ENCODE results near the gene CSTPP1. TPM values are rescaled to one million over a fixed set of nuclear protein-coding genes. Genes with fewer than 3 reads are reported as not detected.
A peak's percentile ranks its signal among the peaks of the same experiment; 100 is the strongest.

Gene CSTPP1
- total RNA-seq, 2 experiments from 2014 or later, result 12.8 to 14.4 TPM

DNA sequence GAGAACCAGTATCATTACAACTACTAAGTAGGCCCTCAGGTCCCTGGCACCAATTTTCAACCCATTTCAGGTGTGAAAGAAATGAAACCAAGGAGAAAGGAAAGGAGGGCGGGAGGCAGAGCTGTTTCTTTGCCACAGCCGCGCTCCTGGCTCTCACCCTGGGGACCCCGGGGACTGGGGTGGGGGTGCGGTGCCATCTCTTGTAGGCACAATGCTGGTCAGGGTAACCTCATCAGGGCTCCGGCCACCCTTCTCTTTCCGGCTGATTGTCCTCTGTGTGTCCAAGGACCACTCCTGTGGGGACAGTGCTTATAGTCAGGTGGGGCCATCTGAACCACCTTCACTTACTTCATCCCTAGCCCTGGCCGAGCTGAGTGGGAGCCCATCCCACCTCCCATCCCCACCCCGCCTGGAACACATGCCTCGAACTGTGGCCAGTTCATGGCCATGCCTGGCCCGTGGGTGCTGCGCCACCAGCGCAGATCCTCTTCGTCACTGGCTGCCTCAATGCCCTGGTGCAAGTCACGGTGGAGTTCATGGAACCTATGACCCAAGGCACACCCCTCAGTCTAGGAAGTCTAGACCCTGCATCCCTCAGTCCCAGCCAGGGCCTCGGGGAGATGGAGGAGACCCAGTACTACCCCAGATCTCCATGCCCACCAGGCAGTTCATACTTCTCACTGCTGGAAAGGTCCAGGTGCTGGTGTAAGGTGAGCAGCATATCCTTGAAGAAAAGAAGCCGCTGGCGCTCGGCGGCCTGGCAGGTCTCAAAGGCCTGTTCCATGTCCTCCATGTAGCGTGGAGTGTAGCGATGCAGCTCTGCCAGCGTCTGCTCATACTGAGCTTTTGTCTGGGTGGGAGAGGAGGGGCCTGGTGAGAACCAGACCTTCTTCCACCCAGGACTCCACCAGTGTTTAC lies 242.4 kb downstream of the CSTPP1 start:
- ChIA-PET CTCF (interaction anchor here (0.6 to 5.1 kb wide), 28 partner anchors 9 to 286 kb away, joined by 3 to 46 read pairs (median 4); partner anchors contain the start of genes ACP2, DDB2, MADD and NR1H3), POLR2A (interaction anchor here (0.6 to 5.5 kb wide), 4 partner anchors 8 to 232 kb away, joined by 3 to 41 read pairs (median 9); partner anchors contain the start of genes ACP2, DDB2 and PACSIN3)
- Mint-ChIP-seq H3K27me3 (no peaks in the 10 kb centered on the region), H3K4me3 (no peak overlapping the region), H3K27ac (no peak overlapping the region), H3K4me1 (ENCODE audit: low read depth) (peaks cover 25% of the 10 kb centered on the region), H3K36me3 (ENCODE audit: low read depth) (peaks cover 8% of the 10 kb centered on the region), H3K9me3 (no peaks in the 10 kb centered on the region)
- intact Hi-C loops (cut with micrococcal nuclease), result loop anchor here (5.0 kb wide), 2 partner anchors 38 to 78 kb away; partner anchors contain the start of gene NR1H3
- ATAC-seq (no peak), DNase-seq (no peak)
- TF ChIP-seq, protein P1, sequence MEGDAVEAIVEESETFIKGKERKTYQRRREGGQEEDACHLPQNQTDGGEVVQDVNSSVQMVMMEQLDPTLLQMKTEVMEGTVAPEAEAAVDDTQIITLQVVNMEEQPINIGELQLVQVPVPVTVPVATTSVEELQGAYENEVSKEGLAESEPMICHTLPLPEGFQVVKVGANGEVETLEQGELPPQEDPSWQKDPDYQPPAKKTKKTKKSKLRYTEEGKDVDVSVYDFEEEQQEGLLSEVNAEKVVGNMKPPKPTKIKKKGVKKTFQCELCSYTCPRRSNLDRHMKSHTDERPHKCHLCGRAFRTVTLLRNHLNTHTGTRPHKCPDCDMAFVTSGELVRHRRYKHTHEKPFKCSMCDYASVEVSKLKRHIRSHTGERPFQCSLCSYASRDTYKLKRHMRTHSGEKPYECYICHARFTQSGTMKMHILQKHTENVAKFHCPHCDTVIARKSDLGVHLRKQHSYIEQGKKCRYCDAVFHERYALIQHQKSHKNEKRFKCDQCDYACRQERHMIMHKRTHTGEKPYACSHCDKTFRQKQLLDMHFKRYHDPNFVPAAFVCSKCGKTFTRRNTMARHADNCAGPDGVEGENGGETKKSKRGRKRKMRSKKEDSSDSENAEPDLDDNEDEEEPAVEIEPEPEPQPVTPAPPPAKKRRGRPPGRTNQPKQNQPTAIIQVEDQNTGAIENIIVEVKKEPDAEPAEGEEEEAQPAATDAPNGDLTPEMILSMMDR (IDR thresholded peaks at IDR 0.05), result no peak

DNA sequence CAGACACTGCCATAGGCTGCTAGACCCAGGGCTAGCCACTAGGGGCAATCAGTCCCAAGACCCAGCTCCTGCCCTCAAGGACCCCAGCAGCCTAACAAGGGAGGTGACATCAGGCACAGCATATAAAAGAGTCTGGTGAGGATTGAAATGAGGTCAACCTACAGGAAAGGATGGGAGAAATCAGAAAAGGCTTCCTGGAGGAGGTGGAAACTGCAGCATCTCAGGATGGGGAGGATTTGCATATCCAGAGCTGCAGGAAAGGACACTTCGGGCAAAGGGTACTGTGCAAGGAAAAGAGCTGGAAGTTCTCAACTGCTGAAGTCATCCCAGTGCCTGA lies 243.1 kb downstream of the CSTPP1 start:
- Mint-ChIP-seq H3K4me1 (ENCODE audit: low read depth) (peaks cover 24% of the 10 kb centered on the region), H3K27ac (no peak overlapping the region), H3K4me3 (no peak overlapping the region), H3K9me3 (no peaks in the 10 kb centered on the region), H3K27me3 (peaks cover 5% of the 10 kb centered on the region), H3K36me3 (ENCODE audit: low read depth) (peaks cover 7% of the 10 kb centered on the region)
- peak; percentile 69 for DNase-seq
- ChIA-PET POLR2A (interaction anchor here (0.5 to 5.5 kb wide), 2 partner anchors 36 to 54 kb away, joined by 3 to 41 read pairs; partner anchors contain the start of gene DDB2), CTCF (interaction anchor here (0.8 to 5.1 kb wide), 16 partner anchors 8 to 285 kb away, joined by 3 to 46 read pairs (median 6); partner anchors contain the start of genes ACP2, DDB2, MADD and NR1H3)
- TF ChIP-seq, protein P1 (IDR thresholded peaks at IDR 0.05), result peak; percentile 56
- intact Hi-C loops (cut with micrococcal nuclease), result loop anchor here (5.0 kb wide), 2 partner anchors 38 to 78 kb away; partner anchors contain the start of gene NR1H3
- peak; percentile 19 for ATAC-seq

DNA sequence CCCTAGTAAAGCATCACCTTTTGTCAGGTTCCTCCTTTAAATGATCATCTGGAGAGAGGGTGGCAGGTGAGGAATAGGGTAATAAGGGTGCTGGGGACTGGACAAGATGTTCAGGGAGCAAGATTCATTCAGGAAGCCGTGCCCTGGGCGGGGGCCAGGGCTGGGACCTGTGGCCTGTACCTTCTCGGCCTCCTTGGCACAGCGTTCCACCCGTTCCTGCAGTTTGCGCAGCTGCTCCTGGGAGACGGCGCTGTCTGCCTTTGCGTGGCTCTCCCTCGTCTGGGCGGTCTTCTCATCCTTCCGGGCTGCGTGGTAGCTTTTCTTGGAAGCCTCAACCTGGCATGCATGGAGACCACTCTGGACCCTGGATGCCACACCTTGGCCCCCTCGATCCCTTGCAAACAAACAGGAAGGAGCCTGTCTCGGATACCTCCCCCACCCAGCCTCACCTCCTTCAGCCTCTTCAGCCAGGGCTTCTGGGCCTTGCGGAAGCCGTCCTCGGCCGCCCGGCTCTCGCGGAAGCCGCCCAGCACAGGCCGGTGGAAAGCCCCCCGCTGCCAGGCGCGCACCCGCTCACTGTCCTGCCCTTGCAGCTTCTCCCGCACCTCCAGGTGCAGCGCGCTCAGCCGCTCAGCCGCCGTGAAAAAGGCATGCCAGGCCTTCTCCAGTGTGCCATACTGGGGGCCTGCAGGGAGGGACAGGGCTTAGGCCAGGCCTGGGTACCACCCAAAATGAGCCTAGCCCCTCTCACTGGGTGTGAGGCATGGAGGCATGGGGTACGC lies 243.6 kb downstream of the CSTPP1 start:
- Mint-ChIP-seq H3K27ac (no peak overlapping the region), H3K27me3 (peaks cover 8% of the 10 kb centered on the region), H3K4me1 (ENCODE audit: low read depth) (peaks cover 19% of the 10 kb centered on the region), H3K36me3 (ENCODE audit: low read depth) (peaks cover 7% of the 10 kb centered on the region), H3K4me3 (no peak overlapping the region), H3K9me3 (no peaks in the 10 kb centered on the region)
- DNase-seq (no peak), ATAC-seq (no peak)
- CTCF ChIA-PET, result interaction anchor here (0.8 to 5.1 kb wide), 17 partner anchors 8 to 285 kb away, joined by 3 to 46 read pairs (median 6); partner anchors contain the start of genes ACP2, DDB2, MADD and NR1H3
- intact Hi-C loops (cut with micrococcal nuclease), result no loop called here
- POLR2A ChIA-PET, result interaction anchor here (0.5 to 5.5 kb wide), 2 partner anchors 35 to 55 kb away, joined by 3 to 41 read pairs; partner anchors contain the start of gene DDB2
- TF ChIP-seq, protein P1 (IDR thresholded peaks at IDR 0.05), result no peak

DNA sequence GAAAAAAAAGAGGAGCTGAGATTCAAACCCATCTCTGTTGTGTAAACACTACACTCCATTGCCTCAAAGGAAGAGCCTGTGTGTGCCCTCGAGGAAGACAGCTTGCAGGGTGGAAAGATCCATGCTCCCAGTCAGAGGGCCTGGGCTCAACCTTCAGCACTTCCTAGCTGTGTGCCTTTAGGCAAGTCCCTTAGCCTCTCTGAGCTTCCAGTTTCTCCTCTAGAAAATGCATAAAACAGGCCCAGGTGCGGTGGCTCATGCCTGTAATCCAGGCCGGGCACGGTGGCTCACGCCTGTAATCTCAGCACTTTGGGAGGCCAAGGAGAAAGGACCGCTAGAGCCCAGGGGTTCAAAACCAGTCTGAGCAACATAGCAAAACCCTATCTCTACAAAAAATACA lies 244.7 kb downstream of the CSTPP1 start:
- TF ChIP-seq, protein P1 (IDR thresholded peaks at IDR 0.05), result no peak
- ATAC-seq (no peak), DNase-seq (no peak)
- H3K4me3 Mint-ChIP-seq, result no peak overlapping the region
- no peaks in the 10 kb centered on the region for H3K36me3 Mint-ChIP-seq (ENCODE audit: low read depth)
- ChIA-PET POLR2A (interaction anchor here (1.7 kb wide), 1 partner anchor 15 kb away, joined by 7 read pairs; no protein-coding TSS in a partner anchor), CTCF (interaction anchor here (1.4 to 5.1 kb wide), 4 partner anchors 30 to 193 kb away, joined by 4 to 46 read pairs (median 4); partner anchors contain the start of gene NR1H3)
- intact Hi-C loops (cut with micrococcal nuclease), result no loop called here
- H3K9me3 Mint-ChIP-seq, result no peaks in the 10 kb centered on the region
- peaks cover 9% of the 10 kb centered on the region for H3K4me1 Mint-ChIP-seq (ENCODE audit: low read depth)
- no peak overlapping the region for H3K27ac Mint-ChIP-seq
- peaks cover 8% of the 10 kb centered on the region for H3K27me3 Mint-ChIP-seq
